Measurements from ENCODE around the gene GABBR2.

- TF ChIP-seq GATA3 (IDR thresholded peaks at IDR 0.05; ENCODE audit: low read depth, low read length): no peak
- no peak for TF ChIP-seq GATA2 (IDR thresholded peaks at IDR 0.05; ENCODE audit: low read depth, low read length)
Measured at GRCh38 chr9:98367923-98368322, 340.8 kb downstream of the GABBR2 start.
